Urothelium cell line (cell line): ENCODE results near the gene DOCK3.
"Not testable (repeated sequence)": the region's sequence is repeated elsewhere in the genome, so short reads cannot be mapped to it uniquely, and the experiment has no call there.

Experiments
- DNase-seq: peaks from one replicate; pipeline ENCODE4 v3.0.0; 2011; ENCODE audit warnings: low spot score, mixed read lengths
- FAIRE-seq: peaks from 2 replicates; lab custom pipeline; 2011; peaks lifted over from hg19 to GRCh38; lab: Jason Lieb, UNC

The DOCK3 gene

GRCh38 chr3:51190199-51190598 is 515.5 kb downstream of the DOCK3 start:
- no peak for FAIRE-seq

DNA sequence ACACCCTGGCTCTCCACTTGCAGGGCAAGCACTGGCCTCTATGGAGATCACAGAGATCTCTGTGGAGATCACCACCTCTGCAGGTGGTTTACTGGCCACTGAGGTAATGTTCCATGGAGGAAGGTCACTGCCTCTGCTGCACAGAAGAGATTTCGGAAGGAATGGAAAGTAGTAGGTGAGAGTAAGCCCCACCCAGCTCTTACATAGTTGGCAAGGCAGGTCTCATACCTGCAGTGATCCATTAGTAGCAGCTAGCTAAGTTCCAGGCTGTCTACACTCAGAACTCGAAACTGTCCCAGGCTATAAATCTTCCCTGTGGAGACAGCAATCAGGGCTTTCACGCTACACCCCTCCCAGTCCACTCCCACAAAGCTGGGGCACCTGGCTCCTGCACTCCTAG is 516.1 kb downstream of the DOCK3 start:
- FAIRE-seq (no peak), DNase-seq (no peak)

More at GRCh38 chr3:51190199-51190598, 515.5 kb downstream of the DOCK3 start:
- DNase-seq, result no peak

GRCh38 chr3:51191768-51192167 is 517.0 kb downstream of the DOCK3 start:
- DNase-seq, result no peak
- FAIRE-seq, result no peak

DNA sequence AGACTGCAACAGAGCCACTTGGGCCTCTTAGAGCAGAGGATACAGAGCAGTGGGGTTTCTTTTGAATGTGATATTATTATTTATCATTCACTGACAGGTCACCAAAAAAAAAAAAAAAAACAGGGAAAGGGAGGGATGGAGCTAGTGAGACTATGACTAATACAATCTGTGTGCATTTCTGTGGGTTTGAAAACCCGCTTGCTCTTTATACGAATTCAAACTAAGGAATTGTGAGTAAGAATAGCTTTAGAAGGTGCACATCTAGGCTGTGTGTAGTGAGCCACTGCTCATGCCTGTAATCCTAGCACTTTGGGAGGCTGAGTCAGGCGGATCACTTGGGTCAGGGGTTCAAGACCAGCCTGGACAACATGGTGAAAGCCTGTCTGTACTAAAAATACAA is 523.8 kb downstream of the DOCK3 start:
- DNase-seq, result peak; percentile 38

DNA sequence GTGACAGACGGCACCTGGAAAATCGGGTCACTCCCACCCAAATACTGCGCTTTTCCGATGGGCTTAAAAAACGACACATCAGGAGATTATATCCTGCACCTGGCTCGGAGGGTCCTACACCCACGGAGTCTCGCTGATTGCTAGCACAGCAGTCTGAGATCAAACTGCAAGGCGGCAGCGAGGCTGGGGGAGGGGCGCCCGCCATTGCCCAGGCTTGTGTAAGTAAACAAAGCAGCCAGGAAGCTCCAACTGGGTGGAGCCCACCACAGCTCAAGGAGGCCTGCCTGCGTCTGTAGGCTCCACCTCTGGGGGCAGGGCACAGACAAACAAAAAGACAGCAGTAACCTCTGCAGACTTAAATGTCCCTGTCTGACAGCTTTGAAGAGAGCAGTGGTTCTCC is 524.6 kb downstream of the DOCK3 start:
- not testable (repeated sequence) for DNase-seq, FAIRE-seq

More for the DNA sequence above, 523.8 kb downstream of the DOCK3 start:
- no peak for FAIRE-seq

DNA sequence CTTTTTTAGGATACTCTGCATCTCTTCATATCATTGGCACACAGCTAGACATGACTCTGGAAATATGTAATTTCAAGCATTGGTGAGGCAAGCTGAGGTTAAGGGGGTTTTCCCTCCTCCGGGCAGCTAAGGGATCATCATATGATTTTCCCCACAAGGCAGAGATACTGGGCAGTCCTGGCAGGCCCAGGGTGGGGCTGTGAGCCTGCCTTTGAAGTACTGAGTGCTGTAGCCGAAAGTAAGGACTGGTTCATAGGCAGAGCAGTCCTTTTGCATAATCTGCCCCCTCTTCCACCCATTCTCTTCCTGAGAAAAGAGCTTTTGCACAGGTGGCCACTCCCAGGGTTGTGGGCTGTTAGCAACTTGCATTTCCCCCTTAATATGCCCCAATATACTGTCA is 541.6 kb downstream of the DOCK3 start:
- no peak for FAIRE-seq
- DNase-seq, result no peak

GRCh38 chr3:51221959-51222358 is 547.2 kb downstream of the DOCK3 start:
- FAIRE-seq (no peak), DNase-seq (no peak)

DNA sequence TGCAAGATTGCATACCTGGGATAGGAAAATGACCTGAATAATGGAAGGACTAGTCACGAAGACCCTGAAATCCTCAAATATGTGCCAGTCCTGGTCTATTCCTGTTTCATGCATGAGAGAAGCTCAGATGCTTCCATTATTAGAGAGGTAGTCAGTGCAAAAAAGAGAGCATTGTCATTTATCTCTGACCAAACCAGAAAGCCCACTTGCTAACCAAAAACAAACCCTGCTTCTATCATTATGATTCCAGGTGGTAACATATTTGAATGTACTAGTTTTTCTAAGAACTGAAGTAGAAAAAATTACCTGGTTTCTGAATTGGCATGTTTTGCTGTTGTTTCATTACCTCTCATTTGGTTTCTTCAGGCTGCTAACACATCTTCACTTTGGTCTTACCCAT is 549.6 kb downstream of the DOCK3 start:
- no peak for DNase-seq
- no peak for FAIRE-seq

DNA sequence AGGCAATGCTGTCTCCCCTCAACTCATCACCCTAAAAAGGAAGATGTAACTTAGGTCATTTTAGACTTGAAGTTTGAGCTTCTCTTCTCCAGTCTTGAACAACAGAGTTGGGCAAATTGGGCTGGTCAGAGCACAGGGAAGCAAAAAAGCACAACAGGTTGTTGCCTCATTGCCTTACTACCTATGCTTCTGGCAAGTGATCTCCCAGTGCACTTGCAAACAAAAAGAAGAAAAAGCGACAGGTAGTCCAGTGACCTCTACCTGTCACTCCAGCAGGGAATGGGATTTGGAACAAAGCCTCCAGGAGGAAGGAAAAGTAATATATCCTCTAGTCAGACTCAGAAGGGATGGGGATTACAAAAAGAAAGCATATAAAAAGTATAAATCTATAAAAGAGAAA is 550.1 kb downstream of the DOCK3 start:
- no peak for FAIRE-seq
- DNase-seq, result no peak

- FAIRE-seq (no peak), DNase-seq (no peak)
Measured at GRCh38 chr3:51242939-51243338, 568.2 kb downstream of the DOCK3 start.

DNA sequence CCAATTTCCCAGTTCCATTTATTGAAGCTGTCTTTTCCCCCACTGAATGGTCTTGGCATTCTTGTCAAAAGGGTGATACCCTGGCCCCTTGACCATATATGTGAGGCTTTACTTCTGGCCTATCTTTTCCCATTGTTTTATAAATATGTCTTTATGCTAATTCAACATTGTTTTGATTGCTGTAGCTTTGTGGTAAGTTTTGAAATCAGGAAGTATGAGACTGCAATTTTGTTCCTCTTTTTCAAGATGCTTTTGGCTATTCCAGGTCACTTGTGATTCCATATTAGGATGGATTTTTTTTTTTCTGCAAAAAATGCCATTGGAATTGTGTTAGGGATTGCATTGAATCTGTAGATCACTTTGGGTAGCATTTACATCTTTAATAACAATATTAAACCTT is 569.2 kb downstream of the DOCK3 start:
- DNase-seq, result no peak
- no peak for FAIRE-seq

DNA sequence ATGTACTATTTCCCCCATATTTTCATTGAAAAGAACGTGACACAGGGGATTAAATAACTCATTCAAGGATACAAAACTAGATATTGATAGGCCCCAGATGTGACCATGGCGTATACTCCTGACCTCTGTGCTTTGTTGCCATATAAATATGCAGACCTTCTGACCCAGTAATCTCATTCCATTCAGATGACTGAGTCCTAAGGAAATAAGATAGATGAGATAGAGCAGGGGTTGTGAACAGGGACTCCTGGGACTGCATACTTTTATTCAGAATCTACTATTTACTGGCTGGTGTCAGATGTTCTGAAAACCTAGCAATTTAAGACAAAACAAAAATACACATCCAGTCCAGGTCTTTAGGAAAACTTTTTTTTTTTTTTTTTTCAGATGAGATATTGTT is 571.1 kb downstream of the DOCK3 start:
- FAIRE-seq, result no peak
- no peak for DNase-seq

GRCh38 chr3:51257870-51258269 is 583.1 kb downstream of the DOCK3 start:
- no peak for FAIRE-seq
- no peak for DNase-seq

GRCh38 chr3:51264166-51264565 is 589.4 kb downstream of the DOCK3 start:
- not testable (repeated sequence) for DNase-seq, FAIRE-seq

GRCh38 chr3:51268132-51268531 is 593.4 kb downstream of the DOCK3 start:
- DNase-seq, result no peak
- no peak for FAIRE-seq

DNA sequence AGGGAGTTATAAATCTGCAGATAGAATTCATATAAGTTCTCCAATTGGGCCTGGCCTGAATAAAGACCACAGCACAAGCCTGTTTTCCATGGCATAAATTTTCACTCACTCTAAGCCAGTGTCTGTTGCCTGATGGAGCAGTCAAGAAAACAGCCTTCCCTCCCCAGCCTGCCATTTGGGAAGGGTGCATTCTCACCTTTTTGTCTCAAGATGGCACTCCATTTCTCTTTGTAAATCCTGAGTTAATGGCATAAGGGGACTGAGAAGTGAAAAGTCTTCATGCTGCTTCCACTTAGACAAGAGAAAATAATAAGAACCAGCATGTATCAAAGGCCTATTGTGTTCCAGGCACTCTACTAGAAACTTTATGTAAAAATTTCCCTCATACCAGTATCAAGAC is 594.7 kb downstream of the DOCK3 start:
- FAIRE-seq (no peak), DNase-seq (no peak)

DNA sequence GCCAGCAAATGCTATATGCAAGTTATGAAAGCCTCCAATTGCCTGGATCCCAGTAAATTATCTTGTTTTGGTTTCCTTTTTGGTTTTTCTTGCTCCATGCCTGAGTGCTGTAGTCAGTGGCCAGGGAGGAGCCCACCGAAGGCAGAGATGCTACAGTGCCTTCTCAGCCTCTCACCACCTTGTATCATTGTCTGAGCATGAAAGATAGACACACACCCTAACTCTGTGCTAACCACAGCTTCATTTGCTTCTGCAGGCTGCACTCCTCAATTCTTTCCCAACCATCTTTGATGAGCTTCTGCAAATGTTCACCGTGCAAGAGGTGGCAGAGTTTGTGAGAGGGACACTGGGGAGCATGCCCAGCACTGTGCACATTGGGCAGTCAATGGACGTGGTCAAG is 595.8 kb downstream of the DOCK3 start:
- FAIRE-seq, result peak; percentile 13
- DNase-seq, result no peak

GRCh38 chr3:51271172-51271571 is 596.4 kb downstream of the DOCK3 start:
- no peak for DNase-seq
- no peak for FAIRE-seq

GRCh38 chr3:51274052-51274451 is 599.3 kb downstream of the DOCK3 start:
- no peak for FAIRE-seq
- no peak for DNase-seq

DNA sequence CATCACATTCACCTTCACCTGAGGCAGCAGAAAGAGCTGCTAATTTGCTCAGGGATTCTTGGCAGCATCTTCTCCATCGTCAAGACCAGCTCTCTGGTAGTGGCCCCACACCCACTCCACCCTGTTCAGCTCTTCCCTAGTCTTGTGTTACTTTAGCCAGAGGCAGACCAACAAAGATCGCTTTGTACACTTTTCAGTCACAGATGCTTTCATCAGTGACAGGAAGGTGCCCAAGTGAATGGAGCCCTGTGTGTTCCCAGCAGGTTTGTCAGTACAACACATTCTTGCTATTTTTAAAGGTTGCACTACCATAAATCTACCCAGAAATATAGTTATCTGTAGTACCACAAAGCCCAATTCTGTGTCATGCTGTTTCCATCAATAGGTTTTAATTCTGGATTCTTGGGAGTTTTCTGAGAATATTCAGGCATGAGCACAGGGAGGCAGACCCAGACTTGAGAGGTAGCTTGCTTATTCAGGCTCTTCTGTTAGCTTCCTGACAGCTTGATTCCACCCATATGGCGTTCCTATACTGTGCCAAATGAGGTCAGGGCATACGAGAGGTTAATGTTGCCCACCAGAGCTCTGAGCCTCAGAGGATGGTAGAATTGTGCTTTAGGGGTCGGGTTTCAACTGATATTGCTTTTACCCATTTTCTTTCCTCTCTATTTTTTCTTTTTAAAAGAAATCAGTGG is 600.5 kb downstream of the DOCK3 start:
- DNase-seq (no peak), FAIRE-seq (no peak)

- DNase-seq (no peak), FAIRE-seq (no peak)
Measured at GRCh38 chr3:51276046-51276445, 601.3 kb downstream of the DOCK3 start.

DNA sequence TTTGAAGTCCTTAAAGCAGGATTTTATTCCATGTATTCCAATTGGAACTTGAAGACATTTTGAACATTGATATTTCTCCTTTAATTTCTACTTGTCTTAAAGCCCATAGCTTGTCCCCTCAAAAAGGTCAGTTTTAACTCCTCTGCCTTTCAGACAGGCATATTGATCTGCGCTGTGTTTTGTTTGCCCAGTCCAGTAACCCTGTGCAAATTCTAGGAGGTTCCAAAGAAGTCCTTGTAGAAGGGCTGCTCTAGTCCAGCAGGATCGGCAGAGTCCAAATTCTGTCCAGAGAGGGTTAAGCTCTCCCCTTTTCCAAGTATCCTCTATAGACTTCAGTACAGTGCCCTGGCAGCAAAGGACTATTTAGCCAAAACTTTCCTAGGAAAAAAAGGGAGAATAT is 604.7 kb downstream of the DOCK3 start:
- DNase-seq, result no peak
- no peak for FAIRE-seq

- FAIRE-seq, result no peak
- no peak for DNase-seq
Measured at GRCh38 chr3:51280176-51280575, 605.4 kb downstream of the DOCK3 start.
